ENCODE data around the gene PLA2G7.

GRCh38 chr6:46763466-46763865 lies 28.3 kb upstream of the PLA2G7 start:
- TF ChIP-seq CTCF (IDR thresholded peaks at IDR 0.05; ENCODE audit: low read depth, low read length) (no peak), EZH2phosphoT487 (IDR thresholded peaks at IDR 0.05; ENCODE audit: low read depth) (no peak)

Data from OCI-LY3 (cell line).